Middle frontal gyrus (tissue), 1 donor: ENCODE results near the gene HMGN4.

Source experiments
- DNase-seq: peaks from one replicate; pipeline ENCODE4 v3.0.0-alpha.2; 2015; ENCODE audit warnings: low spot score; ENCODE audit errors: extremely low spot score

HMGN4 gene

GRCh38 chr6:26550250-26550993, 12.3 kb downstream of the HMGN4 start:
- no peak for DNase-seq

- no peak for DNase-seq
Observed at GRCh38 chr6:26552205-26552604, 14.0 kb downstream of the HMGN4 start.

GRCh38 chr6:26552640-26553188, 14.5 kb downstream of the HMGN4 start:
- DNase-seq, result no peak

- DNase-seq, result peak; percentile 59
Observed at GRCh38 chr6:26553264-26553634, 15.1 kb downstream of the HMGN4 start.

GRCh38 chr6:26553635-26554446, 15.7 kb downstream of the HMGN4 start:
- peak; percentile 57 for DNase-seq

- no peak for DNase-seq
Observed at GRCh38 chr6:26554447-26554696, 16.2 kb downstream of the HMGN4 start.

GRCh38 chr6:26554697-26555504, 16.7 kb downstream of the HMGN4 start:
- DNase-seq, result no peak

GRCh38 chr6:26555505-26556262, 17.5 kb downstream of the HMGN4 start:
- DNase-seq, result no peak

GRCh38 chr6:26556263-26557070, 18.3 kb downstream of the HMGN4 start:
- DNase-seq, result no peak

GRCh38 chr6:26561533-26562466, 23.6 kb downstream of the HMGN4 start:
- no peak for DNase-seq

- no peak for DNase-seq
Observed at GRCh38 chr6:26563488-26563887, 25.3 kb downstream of the HMGN4 start.

GRCh38 chr6:26568601-26569432, 30.7 kb downstream of the HMGN4 start:
- peak; percentile 96 for DNase-seq

GRCh38 chr6:26569433-26569764, 31.2 kb downstream of the HMGN4 start:
- DNase-seq, result no peak

- DNase-seq, result no peak
Observed at GRCh38 chr6:26570027-26570809, 32.1 kb downstream of the HMGN4 start.

GRCh38 chr6:26571592-26572296, 33.6 kb downstream of the HMGN4 start:
- no peak for DNase-seq

GRCh38 chr6:26575494-26575939, 37.4 kb downstream of the HMGN4 start:
- no peak for DNase-seq

GRCh38 chr6:26576407-26576843, 38.3 kb downstream of the HMGN4 start:
- DNase-seq, result no peak
